ENCODE data around the gene PCDH1.

Gene PCDH1

GRCh38 chr5:141805874-141806595, 72.2 kb downstream of the PCDH1 start:
- no peak for DNase-seq

GRCh38 chr5:141804475-141804874, 73.7 kb downstream of the PCDH1 start:
- DNase-seq: no peak

Data from stimulated activated CD4-positive, alpha-beta T cell treated with anti-CD3 and anti-CD28 coated beads, Interleukin-4, amount 100 ng/mL, for 1 hour (primary cell).